Measurements from ENCODE around the gene FHIT.

- TF ChIP-seq CTCF (IDR thresholded peaks at IDR 0.05) (no peak), EP300 (IDR thresholded peaks at IDR 0.05) (no peak), POLR2AphosphoS5 (IDR thresholded peaks at IDR 0.05) (no peak), POLR2A (IDR thresholded peaks at IDR 0.05) (no peak)
These were observed 1097.2 kb downstream of the FHIT start for GRCh38 chr3:60154011-60154410.

Measured in suprapubic skin (tissue), 4 donors.